HepG2 (cell line): ENCODE results near the gene IQCK. TPM values are rescaled to one million over a fixed set of nuclear protein-coding genes. Genes with fewer than 3 reads are reported as not detected.

Experiments used
- HMG20A ChIP-seq: IDR thresholded peaks from 2 replicates; pipeline ENCODE4 v1.6.1; 2016; ENCODE audit warnings: borderline replicate concordance
- PAF1 ChIP-seq: IDR thresholded peaks from 2 replicates; pipeline ENCODE4 v1.6.1; 2016; ENCODE audit warnings: missing genetic modification reagents, missing compliant biosample characterization
- PHF20 ChIP-seq: sonication (generic); formaldehyde crosslinking; IDR thresholded peaks from 2 replicates; pipeline ENCODE4 v1.5.0; 2020; ENCODE audit warnings: mild to moderate bottlenecking, missing genetic modification reagents
- THYN1 ChIP-seq: sonication (generic); formaldehyde crosslinking; IDR thresholded peaks from 2 replicates; pipeline ENCODE4 v1.8.1; 2023; ENCODE audit warnings: low read depth, mild to moderate bottlenecking, moderate library complexity, missing genetic modification reagents, borderline replicate concordance
- ZNF251 ChIP-seq: sonication (generic); formaldehyde crosslinking; IDR thresholded peaks from 2 replicates; pipeline ENCODE4 v1.9.0; 2021; ENCODE audit warnings: mild to moderate bottlenecking, missing genetic modification reagents
- ZNF354B ChIP-seq: sonication (generic); formaldehyde crosslinking; IDR thresholded peaks from 2 replicates; pipeline ENCODE4 v1.8.0; 2022; ENCODE audit warnings: mild to moderate bottlenecking, missing genetic modification reagents
- polyA plus RNA-seq, 8 experiments: library from polyadenylated mRNA; depleted of rRNA in 3 of 8; stranded (reverse) in 7 of 8; unstranded in 1 of 8; fragments of >200 nt; fragmentation: Illumina TruSeq in 4 of 8; extraction: Trizol in 4 of 8; gene quantifications; 2 replicates each; pipeline versions ENCODE4 v1.2.1 to v1.2.3, GENCODE V29; 2011 to 2016; ENCODE audit warnings: low read depth in 4 of 8, missing spikeins in 1 of 8, mixed read lengths in 1 of 8; ENCODE audit not compliant: insufficient read depth in 1 of 8
- total RNA-seq, 5 experiments: library from RNA; depleted of rRNA; stranded (reverse); fragments of >200 nt; fragmentation: Illumina TruSeq; extraction: Trizol; gene quantifications; 2 replicates each; pipeline ENCODE4 v1.2.3, GENCODE V29; 2016; ENCODE audit warnings: low read depth in 1 of 5
- TF ChIP-seq, protein P1 (sequence below): sonication (generic); formaldehyde crosslinking; IDR thresholded peaks from 2 replicates; pipeline ENCODE4 v1.4.0; 2020; ENCODE audit warnings: missing genetic modification reagents
- TF ChIP-seq, protein P2 (sequence below), 2 experiments: sonication (generic) in 1 of 2; formaldehyde crosslinking in 1 of 2; IDR thresholded peaks; 2 replicates each; pipeline versions ENCODE4 v1.6.1 to v1.9.0; 2014 to 2022; ENCODE audit warnings: antibody characterized with exemption in 1 of 2, borderline replicate concordance in 1 of 2, inconsistent platforms in 1 of 2, low read depth in 1 of 2, missing genetic modification reagents in 1 of 2
- TF ChIP-seq, protein P3 (sequence below): sonication (generic); formaldehyde crosslinking; IDR thresholded peaks from 2 replicates; pipeline ENCODE4 v1.8.1; 2023; ENCODE audit warnings: mild to moderate bottlenecking, missing genetic modification reagents
- TF ChIP-seq, protein P4 (sequence below): sonication (generic); formaldehyde crosslinking; IDR thresholded peaks from 2 replicates; pipeline ENCODE4 v1.4.0; 2020; ENCODE audit warnings: mild to moderate bottlenecking, missing genetic modification reagents, borderline replicate concordance
- TF ChIP-seq, protein P5 (sequence below): sonication (generic); formaldehyde crosslinking; IDR thresholded peaks from 2 replicates; pipeline ENCODE4 v1.4.0; 2020; ENCODE audit warnings: missing genetic modification reagents, borderline replicate concordance
- TF ChIP-seq, protein P6 (sequence below): sonication (generic); formaldehyde crosslinking; IDR thresholded peaks from 2 replicates; pipeline ENCODE4 v1.5.1; 2020; ENCODE audit warnings: missing genetic modification reagents, mild to moderate bottlenecking, borderline replicate concordance

Gene IQCK
- total and polyA plus RNA-seq, 2 of the 13 experiments (the other 11 are each of a cell fraction or from before 2014, with no cell fraction given), result 5.1 to 7.3 TPM

DNA sequence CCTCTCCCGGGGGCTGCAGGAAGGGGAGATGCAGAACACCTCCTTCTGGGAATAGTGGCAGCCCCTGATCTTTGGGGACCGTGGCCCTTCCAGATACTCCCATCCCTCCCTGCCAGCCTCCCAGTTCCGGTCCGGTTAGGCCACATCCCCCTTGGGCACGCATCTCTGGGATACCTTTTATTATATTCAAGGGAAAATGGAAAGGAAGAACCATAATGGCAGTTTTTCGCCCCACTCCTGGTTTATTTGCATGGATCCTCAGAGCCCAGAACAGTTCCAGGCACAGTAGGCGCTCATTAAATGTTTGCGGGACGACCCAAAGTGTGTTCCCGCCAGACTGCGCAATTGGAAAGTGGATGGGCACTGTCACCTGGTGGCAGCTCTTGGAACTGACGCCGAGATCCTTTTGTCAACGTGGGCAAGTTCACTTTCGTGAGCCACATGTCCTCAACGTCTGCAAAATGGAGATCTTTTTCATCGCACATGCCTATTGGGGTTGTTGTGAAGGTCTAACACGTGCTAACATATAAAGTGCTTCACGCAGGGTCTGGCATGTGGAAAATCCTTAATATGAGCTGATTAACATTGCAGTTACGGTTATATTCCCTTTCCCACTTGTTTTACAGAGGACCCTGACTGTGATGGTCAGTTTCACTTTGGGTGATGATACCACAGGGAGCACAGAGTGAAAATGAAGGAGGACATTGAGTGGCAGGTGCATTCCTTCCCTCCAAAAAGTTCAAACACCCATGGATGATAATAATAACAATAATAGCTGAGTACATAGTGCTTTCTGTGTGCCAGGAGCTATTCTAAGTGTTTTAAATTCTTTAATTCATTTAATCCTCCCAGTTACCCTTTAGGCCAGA, 168.2 kb downstream of the IQCK start (continued):
- TF ChIP-seq, protein P1, sequence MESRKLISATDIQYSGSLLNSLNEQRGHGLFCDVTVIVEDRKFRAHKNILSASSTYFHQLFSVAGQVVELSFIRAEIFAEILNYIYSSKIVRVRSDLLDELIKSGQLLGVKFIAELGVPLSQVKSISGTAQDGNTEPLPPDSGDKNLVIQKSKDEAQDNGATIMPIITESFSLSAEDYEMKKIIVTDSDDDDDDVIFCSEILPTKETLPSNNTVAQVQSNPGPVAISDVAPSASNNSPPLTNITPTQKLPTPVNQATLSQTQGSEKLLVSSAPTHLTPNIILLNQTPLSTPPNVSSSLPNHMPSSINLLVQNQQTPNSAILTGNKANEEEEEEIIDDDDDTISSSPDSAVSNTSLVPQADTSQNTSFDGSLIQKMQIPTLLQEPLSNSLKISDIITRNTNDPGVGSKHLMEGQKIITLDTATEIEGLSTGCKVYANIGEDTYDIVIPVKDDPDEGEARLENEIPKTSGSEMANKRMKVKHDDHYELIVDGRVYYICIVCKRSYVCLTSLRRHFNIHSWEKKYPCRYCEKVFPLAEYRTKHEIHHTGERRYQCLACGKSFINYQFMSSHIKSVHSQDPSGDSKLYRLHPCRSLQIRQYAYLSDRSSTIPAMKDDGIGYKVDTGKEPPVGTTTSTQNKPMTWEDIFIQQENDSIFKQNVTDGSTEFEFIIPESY, result peak; percentile 65
- TF ChIP-seq, protein P2, sequence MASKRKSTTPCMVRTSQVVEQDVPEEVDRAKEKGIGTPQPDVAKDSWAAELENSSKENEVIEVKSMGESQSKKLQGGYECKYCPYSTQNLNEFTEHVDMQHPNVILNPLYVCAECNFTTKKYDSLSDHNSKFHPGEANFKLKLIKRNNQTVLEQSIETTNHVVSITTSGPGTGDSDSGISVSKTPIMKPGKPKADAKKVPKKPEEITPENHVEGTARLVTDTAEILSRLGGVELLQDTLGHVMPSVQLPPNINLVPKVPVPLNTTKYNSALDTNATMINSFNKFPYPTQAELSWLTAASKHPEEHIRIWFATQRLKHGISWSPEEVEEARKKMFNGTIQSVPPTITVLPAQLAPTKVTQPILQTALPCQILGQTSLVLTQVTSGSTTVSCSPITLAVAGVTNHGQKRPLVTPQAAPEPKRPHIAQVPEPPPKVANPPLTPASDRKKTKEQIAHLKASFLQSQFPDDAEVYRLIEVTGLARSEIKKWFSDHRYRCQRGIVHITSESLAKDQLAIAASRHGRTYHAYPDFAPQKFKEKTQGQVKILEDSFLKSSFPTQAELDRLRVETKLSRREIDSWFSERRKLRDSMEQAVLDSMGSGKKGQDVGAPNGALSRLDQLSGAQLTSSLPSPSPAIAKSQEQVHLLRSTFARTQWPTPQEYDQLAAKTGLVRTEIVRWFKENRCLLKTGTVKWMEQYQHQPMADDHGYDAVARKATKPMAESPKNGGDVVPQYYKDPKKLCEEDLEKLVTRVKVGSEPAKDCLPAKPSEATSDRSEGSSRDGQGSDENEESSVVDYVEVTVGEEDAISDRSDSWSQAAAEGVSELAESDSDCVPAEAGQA (IDR thresholded peaks at IDR 0.05; ENCODE audit: low read depth), result peak; percentile 61; the same call in 1 of the 2 replicates
- TF ChIP-seq, protein P2 (CRISPR knock-in tag; IDR thresholded peaks at IDR 0.05; ENCODE audit: borderline replicate concordance), result peak; percentile 51; the same call in 1 of the 2 replicates
- TF ChIP-seq HMG20A (CRISPR knock-in tag) (no peak; the same call in 1 of the 2 replicates), ZNF251 (CRISPR knock-in tag) (no peak), PAF1 (CRISPR knock-in tag) (no peak), PHF20 (CRISPR knock-in tag) (no peak), ZNF354B (CRISPR knock-in tag) (0 out of 2 replicates have a peak, but pooled peaks have one; percentile 80), THYN1 (CRISPR knock-in tag) (no peak)
- TF ChIP-seq, protein P3, sequence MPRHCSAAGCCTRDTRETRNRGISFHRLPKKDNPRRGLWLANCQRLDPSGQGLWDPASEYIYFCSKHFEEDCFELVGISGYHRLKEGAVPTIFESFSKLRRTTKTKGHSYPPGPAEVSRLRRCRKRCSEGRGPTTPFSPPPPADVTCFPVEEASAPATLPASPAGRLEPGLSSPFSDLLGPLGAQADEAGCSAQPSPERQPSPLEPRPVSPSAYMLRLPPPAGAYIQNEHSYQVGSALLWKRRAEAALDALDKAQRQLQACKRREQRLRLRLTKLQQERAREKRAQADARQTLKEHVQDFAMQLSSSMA, result no peak; the same call in 1 of the 2 replicates
- TF ChIP-seq, protein P4, sequence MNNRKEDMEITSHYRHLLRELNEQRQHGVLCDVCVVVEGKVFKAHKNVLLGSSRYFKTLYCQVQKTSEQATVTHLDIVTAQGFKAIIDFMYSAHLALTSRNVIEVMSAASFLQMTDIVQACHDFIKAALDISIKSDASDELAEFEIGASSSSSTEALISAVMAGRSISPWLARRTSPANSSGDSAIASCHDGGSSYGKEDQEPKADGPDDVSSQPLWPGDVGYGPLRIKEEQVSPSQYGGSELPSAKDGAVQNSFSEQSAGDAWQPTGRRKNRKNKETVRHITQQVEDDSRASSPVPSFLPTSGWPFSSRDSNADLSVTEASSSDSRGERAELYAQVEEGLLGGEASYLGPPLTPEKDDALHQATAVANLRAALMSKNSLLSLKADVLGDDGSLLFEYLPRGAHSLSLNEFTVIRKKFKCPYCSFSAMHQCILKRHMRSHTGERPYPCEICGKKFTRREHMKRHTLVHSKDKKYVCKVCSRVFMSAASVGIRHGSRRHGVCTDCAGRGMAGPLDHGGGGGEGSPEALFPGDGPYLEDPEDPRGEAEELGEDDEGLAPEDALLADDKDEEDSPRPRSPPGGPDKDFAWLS (CRISPR knock-in tag), result no peak
- TF ChIP-seq, protein P5, sequence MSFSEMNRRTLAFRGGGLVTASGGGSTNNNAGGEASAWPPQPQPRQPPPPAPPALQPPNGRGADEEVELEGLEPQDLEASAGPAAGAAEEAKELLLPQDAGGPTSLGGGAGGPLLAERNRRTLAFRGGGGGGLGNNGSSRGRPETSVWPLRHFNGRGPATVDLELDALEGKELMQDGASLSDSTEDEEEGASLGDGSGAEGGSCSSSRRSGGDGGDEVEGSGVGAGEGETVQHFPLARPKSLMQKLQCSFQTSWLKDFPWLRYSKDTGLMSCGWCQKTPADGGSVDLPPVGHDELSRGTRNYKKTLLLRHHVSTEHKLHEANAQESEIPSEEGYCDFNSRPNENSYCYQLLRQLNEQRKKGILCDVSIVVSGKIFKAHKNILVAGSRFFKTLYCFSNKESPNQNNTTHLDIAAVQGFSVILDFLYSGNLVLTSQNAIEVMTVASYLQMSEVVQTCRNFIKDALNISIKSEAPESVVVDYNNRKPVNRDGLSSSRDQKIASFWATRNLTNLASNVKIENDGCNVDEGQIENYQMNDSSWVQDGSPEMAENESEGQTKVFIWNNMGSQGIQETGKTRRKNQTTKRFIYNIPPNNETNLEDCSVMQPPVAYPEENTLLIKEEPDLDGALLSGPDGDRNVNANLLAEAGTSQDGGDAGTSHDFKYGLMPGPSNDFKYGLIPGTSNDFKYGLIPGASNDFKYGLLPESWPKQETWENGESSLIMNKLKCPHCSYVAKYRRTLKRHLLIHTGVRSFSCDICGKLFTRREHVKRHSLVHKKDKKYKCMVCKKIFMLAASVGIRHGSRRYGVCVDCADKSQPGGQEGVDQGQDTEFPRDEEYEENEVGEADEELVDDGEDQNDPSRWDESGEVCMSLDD (CRISPR knock-in tag), result no peak; the same call in 1 of the 2 replicates
- TF ChIP-seq, protein P6, sequence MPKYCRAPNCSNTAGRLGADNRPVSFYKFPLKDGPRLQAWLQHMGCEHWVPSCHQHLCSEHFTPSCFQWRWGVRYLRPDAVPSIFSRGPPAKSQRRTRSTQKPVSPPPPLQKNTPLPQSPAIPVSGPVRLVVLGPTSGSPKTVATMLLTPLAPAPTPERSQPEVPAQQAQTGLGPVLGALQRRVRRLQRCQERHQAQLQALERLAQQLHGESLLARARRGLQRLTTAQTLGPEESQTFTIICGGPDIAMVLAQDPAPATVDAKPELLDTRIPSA (CRISPR knock-in tag), result no peak
